BLaER1 (cell line): ENCODE results near the gene MAGEA8.
"Not testable (repeated sequence)": the region's sequence is repeated elsewhere in the genome, so short reads cannot be mapped to it uniquely, and the experiment has no call there.

Source experiments
- H3K27ac ChIP-seq: shearing (Covaris generic); formaldehyde crosslinking; 2 replicates; pipeline ENCODE4 v1.8.1; 2022
- H3K27me3 ChIP-seq: shearing (Covaris generic); formaldehyde crosslinking; 2 replicates; pipeline ENCODE4 v1.8.1; 2022
- H3K36me3 ChIP-seq: shearing (Covaris generic); formaldehyde crosslinking; 2 replicates; pipeline ENCODE4 v1.8.1; 2022
- H3K4me1 ChIP-seq: shearing (Covaris generic); formaldehyde crosslinking; 2 replicates; pipeline ENCODE4 v1.8.1; 2022
- H3K4me2 ChIP-seq: shearing (Covaris generic); formaldehyde crosslinking; 2 replicates; pipeline ENCODE4 v1.8.1; 2022
- H3K4me3 ChIP-seq: shearing (Covaris generic); formaldehyde crosslinking; 2 replicates; pipeline ENCODE4 v1.8.1; 2022
- H3K9ac ChIP-seq: shearing (Covaris generic); formaldehyde crosslinking; 2 replicates; pipeline ENCODE4 v1.8.1; 2022
- H3K9me3 ChIP-seq: shearing (Covaris generic); formaldehyde crosslinking; 2 replicates; pipeline ENCODE4 v1.8.1; 2022
- H4K20me1 ChIP-seq: shearing (Covaris generic); formaldehyde crosslinking; 2 replicates; pipeline ENCODE4 v1.8.1; 2022

The MAGEA8 gene

DNA sequence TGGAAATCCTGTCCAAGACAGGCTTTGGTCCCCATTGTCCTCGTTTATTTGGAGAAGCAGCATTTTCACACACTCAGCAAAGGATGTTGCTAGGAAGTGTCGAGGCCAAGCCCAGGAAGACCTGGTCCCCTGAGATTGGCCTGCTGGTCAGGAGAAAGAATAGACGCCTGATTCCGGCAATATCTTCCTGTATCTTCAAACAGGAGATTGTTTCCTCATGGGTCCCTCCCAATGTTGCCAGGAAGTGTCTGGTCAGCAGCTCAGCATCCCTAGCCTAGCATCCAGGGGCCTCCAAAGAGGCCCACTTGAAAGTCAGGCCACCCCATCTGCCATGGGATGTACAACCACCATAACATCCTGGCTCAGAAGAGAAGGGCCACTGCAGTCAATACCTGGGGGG is 50.4 kb downstream of the MAGEA8 start:
- not testable (repeated sequence) for H4K20me1 ChIP-seq, H3K9me3 ChIP-seq, H3K27me3 ChIP-seq, H3K9ac ChIP-seq, H3K4me1 ChIP-seq, H3K4me2 ChIP-seq, H3K27ac ChIP-seq, H3K36me3 ChIP-seq, H3K4me3 ChIP-seq

GRCh38 chrX:149932150-149932549 is 51.2 kb downstream of the MAGEA8 start:
- H3K4me3 ChIP-seq, H3K4me1 ChIP-seq, H3K27me3 ChIP-seq, H4K20me1 ChIP-seq, H3K9ac ChIP-seq, H3K27ac ChIP-seq, H3K9me3 ChIP-seq, H3K36me3 ChIP-seq, H3K4me2 ChIP-seq: not testable (repeated sequence)

DNA sequence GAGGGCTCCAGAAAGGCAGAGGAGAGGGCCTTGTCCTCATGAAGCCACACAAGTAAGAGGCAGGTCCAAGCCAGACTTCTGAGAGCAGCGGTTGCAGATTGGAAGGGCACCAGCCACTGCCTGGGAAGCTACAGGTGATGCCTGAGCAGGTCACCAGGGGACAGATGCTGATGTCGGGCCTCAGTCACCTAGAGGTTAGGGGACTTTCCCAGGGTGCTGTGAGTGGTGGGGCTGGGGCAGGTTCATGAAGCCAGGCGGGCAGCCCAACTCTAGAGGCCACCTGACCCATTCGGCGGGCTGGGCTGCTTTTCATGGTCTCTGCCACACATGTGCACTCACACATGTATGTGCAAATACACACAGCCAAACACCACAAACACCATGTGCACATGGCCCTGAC is 52.0 kb downstream of the MAGEA8 start:
- not testable (repeated sequence) for H4K20me1 ChIP-seq, H3K4me2 ChIP-seq, H3K27ac ChIP-seq, H3K4me1 ChIP-seq, H3K9me3 ChIP-seq, H3K9ac ChIP-seq, H3K36me3 ChIP-seq, H3K4me3 ChIP-seq, H3K27me3 ChIP-seq

DNA sequence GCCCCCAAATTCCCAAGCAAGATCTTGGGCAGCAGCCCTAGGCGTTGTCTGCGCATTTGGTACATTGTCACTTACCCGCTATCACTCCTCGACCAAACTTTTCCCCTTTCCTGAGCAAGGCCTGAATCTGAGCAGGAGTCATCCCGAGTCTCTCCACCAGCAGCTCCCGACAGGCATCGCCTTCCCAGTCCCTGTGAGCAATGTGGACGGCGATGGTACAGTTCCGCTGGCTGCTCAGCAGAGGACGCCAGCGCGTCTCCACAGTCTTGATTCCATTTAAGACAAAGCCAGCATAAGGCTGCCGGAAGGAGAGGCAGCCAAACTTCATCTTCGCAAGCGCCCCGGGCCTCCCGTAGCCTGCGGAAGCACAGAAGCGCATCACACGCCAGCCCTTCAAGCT is 52.6 kb downstream of the MAGEA8 start:
- H3K9ac ChIP-seq, H3K4me2 ChIP-seq, H3K4me3 ChIP-seq, H3K36me3 ChIP-seq, H3K27me3 ChIP-seq, H3K4me1 ChIP-seq, H3K27ac ChIP-seq, H4K20me1 ChIP-seq: not testable (repeated sequence)
- peaks cover 10% of the 10 kb centered on the region; the same call in 1 of the 2 replicates for H3K9me3 ChIP-seq
